ENCODE measurements around the gene CUL4B.
A peak's percentile ranks its signal among the peaks of the same experiment; 100 is the strongest.
"Not testable (repeated sequence)": the region's sequence is repeated elsewhere in the genome, so short reads cannot be mapped to it uniquely, and the experiment has no call there.

CUL4B gene

DNA sequence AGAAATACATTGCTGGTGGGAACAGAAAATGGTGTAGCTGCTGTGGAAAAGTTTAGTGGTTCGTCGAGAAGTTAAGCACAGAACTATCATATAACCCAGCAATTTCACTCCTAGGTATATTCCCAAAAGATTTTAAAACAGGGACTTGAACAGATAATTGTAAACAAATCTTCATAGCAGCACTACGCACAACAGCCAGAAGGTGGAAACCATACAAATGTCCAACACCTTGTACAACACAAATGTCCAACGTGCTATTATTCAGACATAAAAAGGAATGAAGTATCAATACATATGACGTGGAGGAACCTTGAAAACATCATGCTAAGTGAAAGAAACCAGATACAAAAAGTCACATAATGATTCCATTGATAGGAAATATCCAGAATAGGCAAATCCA, 37.9 kb downstream of the CUL4B start:
- DNase-seq (ENCODE audit: low spot score), result no peak

DNA sequence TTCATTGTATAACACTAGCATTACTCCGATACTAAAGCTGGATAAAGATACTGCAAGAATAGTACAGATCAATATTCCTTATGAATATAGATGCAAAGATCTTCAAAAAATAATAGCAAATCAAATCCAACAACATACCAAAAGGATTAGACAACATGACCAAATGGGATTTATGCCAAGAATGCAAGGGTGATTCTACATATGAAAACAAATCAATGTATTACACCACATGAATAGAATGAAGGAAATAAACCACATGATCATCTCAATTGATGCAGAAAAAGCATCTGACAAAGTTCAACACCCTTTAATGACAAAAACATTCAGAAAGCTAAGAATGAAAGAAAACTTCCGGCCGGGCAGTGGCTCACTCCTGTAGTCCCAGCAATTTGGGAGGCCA, 42.8 kb downstream of the CUL4B start:
- DNase-seq (ENCODE audit: low spot score), result no peak

DNA sequence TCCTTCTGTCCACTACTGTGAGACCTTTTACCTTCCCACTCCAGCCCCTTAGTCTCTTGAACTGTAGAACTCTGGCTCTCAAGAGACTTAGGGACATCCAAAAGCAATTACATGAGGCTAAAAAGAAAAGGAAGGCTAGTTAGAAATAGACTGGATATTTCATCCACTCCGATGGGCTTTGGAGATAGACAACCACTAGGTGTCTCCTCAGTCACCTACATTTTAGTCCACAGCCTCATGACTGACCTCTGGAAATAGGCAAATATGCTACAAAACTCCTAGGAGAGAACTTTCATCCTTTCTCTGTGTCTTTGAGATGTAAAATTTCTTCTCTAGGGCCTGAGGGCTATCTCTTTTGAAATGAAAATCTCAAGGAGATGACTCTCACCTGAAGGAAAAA, 46.5 kb downstream of the CUL4B start:
- peak; percentile 21 for DNase-seq (ENCODE audit: low spot score)

DNA sequence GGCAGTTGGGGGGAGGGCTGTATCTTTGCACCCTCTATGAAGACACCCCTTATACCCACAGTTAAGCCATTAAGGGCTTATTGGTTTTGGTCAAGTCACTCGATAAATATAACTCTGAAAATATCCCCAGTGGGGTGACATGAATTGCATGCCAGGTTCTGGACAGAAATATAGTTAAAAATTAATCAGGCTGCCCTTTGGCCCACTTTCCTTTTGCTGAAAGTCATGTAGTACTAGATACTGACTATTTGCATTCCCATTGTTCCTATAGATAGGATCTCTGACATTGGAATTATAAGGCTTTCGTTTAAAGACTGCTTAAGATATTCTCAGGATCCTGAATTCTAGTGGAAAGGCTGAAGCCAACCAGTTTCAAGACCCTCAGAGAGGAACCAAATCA, 48.1 kb downstream of the CUL4B start:
- peak; percentile 8 for DNase-seq (ENCODE audit: low spot score)

DNA sequence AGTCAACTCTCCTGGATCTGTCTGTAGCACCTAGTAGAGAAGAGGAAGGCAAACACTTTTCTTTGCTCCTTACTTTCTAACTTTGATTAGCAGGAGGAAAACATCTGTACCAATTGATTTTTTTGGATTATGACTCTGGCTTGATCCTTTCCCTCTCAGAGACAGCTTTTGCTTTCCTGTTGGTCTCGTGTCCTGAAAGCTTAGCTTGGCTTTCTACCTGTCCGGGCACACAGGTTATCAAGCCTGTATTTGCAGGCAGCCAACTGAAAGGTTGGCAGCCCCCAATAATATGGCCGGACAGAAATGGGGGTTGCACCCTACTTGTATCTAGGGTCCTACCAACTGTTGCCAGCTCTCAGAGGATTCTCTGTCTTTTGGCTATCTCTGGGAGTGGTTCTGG, 48.5 kb downstream of the CUL4B start:
- DNase-seq (ENCODE audit: low spot score), result no peak

DNA sequence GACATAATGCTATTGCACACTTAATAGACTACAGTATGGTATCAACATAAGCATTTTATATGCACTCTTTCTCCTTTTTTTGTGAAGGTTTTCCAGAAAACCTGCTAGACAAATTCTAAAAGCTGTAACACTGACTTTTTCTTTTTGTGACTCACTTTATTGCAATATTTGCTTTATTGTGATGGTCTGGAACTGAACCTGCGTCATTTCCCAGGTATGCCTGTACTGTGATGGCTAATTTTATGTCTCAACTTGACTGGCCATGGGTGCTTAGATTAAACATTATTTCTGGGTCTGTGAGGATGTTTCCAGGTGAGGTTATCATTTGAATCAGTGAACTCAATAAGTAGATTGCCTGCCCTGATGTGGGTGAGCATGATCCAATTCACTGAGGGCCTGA, 56.2 kb downstream of the CUL4B start:
- no peak for DNase-seq (ENCODE audit: low spot score)

DNA sequence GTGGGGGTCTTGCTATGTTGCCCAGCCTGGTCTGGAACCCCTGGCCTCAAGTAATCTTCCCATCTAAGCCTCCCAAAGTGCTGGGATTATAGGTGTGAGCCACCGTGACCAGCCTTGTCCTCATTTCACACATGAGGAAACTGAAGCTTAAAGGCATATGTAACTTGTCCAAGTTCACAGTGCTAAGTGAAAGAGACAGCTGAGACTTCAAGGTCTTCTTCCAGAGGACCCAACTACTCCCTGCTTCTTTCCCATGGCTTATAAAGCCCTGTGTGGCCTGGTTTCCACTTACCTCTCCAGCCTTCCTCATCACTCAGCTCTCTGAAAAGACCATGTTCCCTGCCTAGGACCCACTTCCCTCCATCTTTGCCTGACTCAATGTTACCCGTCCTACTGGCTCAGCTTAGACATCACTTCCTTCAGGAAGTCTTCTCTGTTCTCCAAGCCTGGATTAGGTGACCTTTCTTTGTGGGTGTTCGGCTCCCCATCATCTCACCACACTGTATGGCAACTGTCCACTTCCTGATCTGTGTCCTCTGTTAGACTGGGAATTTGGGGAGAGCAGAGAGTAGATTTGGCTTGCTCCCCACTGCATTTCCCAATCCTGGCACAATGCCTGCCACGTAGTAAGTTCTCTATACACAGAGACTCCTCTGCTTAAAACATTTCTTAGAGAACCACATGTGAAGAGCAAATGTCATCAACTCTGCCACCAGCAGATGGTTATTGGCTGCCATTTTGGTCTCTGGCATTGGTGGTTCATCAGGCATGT, 61.3 kb downstream of the CUL4B start:
- no peak for DNase-seq (ENCODE audit: low spot score)

DNA sequence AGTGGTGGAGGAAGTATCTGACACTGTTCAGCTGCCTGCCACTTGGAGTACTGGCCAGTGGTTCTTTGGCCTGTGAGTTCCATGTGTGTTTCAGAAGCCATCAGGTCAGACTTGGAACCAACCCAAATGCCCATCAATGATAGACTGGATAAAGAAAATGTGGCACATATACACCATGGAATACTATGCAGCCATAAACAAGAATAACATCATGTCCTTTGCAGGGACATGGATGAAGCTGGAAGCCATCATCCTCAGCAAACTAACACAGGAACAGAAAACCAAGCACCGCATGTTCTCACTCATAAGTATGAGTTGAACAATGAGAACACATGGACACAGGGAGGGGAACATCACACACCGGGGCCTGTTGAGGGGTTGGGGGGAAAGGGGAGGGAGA, 70.6 kb downstream of the CUL4B start:
- DNase-seq (ENCODE audit: low spot score), result not testable (repeated sequence)

DNA sequence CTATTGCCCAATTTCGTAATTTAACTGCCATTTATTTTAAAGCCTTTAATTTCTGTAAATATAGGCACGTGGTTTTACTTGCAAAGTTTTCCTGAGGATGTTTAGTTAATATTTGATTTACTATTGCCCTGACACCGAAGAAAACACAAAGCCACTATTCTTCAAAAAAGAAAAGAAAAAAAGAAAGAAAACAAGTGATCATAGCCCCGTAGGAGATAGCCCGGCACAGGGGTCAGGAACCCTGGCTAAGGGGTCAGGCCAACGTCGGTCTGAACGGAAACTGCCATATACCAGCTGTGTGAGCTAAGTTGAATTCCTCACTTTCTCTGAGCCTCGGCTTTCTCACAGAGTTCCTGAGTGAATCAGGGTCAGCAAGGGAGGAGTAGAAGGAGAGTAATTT, 74.0 kb downstream of the CUL4B start:
- DNase-seq (ENCODE audit: low spot score), result no peak

DNA sequence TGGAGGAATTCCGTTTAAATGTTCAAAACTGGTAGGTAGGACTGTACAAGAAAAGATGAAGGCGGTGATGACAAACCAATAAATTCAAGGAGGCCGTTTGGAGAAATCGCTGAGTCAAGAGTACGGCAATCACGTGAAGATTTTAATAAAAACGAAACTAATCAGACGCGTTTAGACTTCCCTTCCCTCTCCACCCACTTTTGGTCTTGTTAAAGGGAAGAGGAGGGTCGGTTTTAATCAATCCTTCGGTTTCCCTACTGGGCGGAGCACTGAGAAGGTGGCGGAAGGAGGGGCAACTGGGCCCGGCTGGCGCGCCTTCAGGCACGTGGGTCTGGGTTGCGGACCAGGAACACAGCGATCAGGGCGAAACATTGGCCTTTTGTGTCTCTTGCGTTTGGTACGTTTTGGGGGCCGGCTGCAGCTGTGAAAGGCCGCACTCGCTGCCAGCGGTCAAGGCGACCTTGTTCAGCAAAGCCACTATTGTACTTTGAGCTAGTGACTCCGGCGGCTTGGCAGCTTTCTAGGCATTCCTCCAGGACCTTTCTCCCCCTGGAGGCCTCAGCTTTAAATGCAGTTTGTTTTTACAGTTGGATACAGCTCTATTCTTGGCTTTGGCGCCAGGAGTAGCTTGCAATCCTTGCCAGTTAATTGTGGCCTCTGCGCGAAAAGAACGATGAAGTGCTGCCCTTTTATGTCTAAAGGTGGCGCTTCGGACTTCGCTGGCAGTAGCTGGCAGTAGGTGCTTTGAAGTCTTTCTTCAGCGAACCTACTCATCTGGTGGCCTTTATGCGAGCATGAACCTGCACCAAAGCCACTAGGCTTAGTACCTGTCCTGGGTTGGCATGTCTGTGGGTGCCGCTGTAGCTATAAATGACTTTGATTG, 74.9 kb downstream of the CUL4B start:
- DNase-seq (ENCODE audit: low spot score), result peak; percentile 93

DNA sequence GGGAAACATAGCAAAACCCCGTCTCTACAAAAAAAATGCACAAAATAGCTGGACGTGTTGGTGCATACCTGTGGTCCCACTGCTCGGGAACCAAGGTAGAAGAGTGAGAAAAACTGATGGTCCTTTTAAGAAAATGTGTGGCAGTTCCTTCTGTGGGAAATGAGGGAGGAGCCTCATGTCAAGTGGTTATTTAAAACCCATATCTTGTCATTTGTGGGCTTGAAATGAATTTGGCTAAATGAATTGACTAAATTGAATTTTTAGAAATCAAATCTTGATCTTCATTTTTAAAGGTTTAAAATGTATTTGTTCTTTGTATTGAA, 75.5 kb downstream of the CUL4B start:
- DNase-seq (ENCODE audit: low spot score), result no peak

DNA sequence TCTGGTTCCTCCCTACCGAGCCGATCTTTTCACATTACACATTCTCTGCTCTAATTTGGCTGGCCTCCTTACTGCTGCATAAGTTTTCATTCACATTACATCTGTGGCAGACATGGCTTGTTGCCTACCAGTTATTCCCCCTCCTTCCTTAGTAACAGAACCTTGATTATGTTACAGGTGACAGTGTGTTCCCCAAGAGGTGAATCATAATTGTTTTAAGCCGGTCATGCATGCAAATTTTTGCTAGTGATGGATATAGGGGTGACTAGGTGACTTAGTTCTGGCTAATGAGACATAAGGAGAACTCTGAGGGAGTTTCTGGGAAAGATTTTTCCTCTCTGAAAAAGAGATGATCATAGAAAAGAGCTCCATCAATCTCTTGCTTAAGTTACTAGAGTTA, 83.3 kb downstream of the CUL4B start:
- no peak for DNase-seq (ENCODE audit: low spot score)

DNA sequence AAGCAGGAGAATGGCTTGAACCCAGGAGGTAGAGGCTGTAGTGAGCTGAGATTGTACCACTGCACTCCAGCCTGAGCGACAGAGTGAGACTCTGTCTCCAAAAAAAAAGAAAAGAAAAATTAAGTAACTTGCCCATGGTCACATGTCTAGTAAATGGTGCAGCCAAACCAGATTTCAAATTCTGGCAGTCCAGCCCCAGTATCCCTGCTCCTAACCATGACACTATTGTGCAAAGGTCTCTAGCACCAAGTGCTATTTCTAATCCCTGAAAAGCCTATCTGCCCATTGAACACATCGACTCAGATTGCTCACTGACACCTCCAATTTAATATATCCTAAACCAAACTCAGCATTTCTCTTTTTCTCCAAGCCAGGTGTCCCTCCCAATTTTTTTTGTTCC, 84.0 kb downstream of the CUL4B start:
- no peak for DNase-seq (ENCODE audit: low spot score)

DNA sequence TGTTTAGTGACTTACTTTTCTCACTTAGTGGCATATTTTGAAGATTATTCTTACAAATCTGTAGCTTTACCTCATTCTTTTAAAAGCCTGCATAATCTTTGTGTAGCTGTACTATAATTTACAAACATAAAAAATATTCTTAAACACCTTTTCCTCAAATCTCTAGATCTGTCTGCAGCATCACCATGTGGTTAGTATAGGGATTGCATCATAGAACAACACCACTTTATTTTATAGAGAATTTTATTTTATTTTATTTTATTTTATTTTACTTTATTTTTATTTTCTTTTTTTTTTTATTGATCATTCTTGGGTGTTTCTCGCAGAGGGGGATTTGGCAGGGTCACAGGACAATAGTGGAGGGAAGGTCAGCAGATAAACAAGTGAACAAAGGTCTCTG, 85.3 kb downstream of the CUL4B start:
- peak; percentile 11 for DNase-seq (ENCODE audit: low spot score)

Measured in SW480 (cell line).